ENCODE results near the gene RFX1.

DNA sequence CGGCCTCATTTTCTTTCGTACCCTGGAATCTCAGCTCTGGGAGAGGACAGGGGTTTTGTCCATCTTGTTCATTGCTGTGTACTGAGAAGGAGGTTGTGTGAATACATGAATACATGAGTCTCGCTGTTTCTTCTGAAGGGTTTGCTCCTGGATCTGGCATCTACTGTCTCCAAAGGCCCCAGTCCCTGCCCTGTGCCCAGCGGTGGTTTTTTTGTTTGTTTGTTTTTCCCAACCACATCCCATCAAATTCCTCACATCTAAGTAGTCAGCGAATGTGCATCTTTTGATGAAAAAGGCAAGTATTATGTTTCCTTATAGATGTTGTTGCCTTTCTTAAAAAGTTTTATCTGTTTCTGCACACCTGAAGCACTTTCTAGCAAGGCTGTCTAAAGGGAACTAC is 41.3 kb downstream of the RFX1 start:
- TF ChIP-seq POLR2A (IDR thresholded peaks at IDR 0.05): no peak
- TF ChIP-seq CTCF (IDR thresholded peaks at IDR 0.05): no peak
- no peak for TF ChIP-seq EP300 (IDR thresholded peaks at IDR 0.05)
